Peyer's patch (tissue), 4 donors: ENCODE data around the gene DPEP1. TPM values are rescaled to one million over a fixed set of nuclear protein-coding genes. Genes with fewer than 3 reads are reported as not detected.

ENCODE experiments used
- DNase-seq, 3 donors: peaks; one replicate each; pipeline ENCODE4 v3.0.0-alpha.2; 2017 to 2019
- H3K27ac ChIP-seq, 4 donors: fragments of 200-600 bp; sonication (generic); one replicate each; pipeline ENCODE4 v1.5.1; 2016 to 2019
- H3K27me3 ChIP-seq, 2 donors: fragments of 200-600 bp; sonication (generic); one replicate each; pipeline ENCODE4 v1.5.1; 2019
- H3K36me3 ChIP-seq, 3 donors: fragments of 200-600 bp; sonication (generic); one replicate each; pipeline ENCODE4 v1.5.1; 2016 to 2019
- H3K4me1 ChIP-seq, 4 donors: fragments of 200-600 bp; sonication (generic); one replicate each; pipeline ENCODE4 v1.5.1; 2016 to 2019
- H3K4me3 ChIP-seq, 4 donors: fragments of 200-600 bp; sonication (generic); 1 replicate in 3 of 4; 2 replicates in 1 of 4; pipeline ENCODE4 v1.5.1; 2016 to 2019; ENCODE audit warnings: mild to moderate bottlenecking in 1 of 4
- H3K9me3 ChIP-seq, 4 donors: fragments of 200-600 bp; sonication (generic); one replicate each; pipeline ENCODE4 v1.5.1; 2016 to 2019; ENCODE audit warnings: mild to moderate bottlenecking in 1 of 4
- POLR2A ChIP-seq, 2 donors: fragments of 450-650 bp; IDR thresholded peaks; one replicate each; pipeline ENCODE4 v1.5.1; 2017; ENCODE audit warnings: antibody characterized with exemption in 2 of 2, mild to moderate bottlenecking in 2 of 2, moderate library complexity in 2 of 2
- total RNA-seq, 4 donors: library from RNA; depleted of rRNA; stranded (reverse); fragments of >200 nt; gene quantifications; one replicate each; pipeline ENCODE4 v1.1.0, GENCODE V29; 2016
- TF ChIP-seq, protein P1 (sequence below), 6 experiments: fragments of 450-650 bp in 4 of 6; fragments of 200-600 bp in 2 of 6; sonication (generic) in 1 of 6; IDR thresholded peaks; one replicate each; pipeline ENCODE4 v1.5.1; 2017 to 2019; ENCODE audit warnings: antibody characterized with exemption in 6 of 6, mild to moderate bottlenecking in 3 of 6, moderate library complexity in 1 of 6

DPEP1 gene
- total RNA-seq, 4 donors from 2014 or later: 272 to 3,324 (median 2,161) TPM

DNA sequence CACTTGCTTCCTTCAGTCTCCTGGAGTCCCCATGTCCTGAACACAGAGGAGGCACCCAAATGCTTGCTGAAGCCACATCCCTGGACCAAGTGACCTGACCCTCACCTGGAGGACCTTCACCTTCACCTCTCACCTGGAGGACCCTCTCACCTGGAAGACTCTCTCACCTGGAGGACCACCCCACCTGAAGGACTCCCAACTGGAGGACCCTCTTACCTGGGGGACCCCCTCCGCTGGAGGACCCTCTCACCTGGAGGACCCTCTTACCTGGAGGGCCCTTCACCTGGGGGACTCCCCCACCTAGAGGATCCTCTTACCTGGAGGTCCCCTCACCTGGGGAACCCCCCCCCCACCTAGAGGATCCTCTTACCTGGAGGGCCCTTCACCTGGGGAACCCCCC, 72.5 kb downstream of the DPEP1 start:
- H3K4me1 ChIP-seq: peaks cover 3 to 16% (median 8%) of the 10 kb centered on the region in 4 donors
- H3K36me3 ChIP-seq: peaks cover 0 to 14% (median 3%) of the 10 kb centered on the region in 3 donors
- no peak overlapping the region for H3K27ac ChIP-seq
- peak overlapping the region in 1 of 4 donors; percentile 88 for H3K4me3 ChIP-seq
- H3K27me3 ChIP-seq: no peaks in the 10 kb centered on the region
- DNase-seq: no peak
- no peak for TF ChIP-seq POLR2A (IDR thresholded peaks at IDR 0.05)
- TF ChIP-seq, protein P1, sequence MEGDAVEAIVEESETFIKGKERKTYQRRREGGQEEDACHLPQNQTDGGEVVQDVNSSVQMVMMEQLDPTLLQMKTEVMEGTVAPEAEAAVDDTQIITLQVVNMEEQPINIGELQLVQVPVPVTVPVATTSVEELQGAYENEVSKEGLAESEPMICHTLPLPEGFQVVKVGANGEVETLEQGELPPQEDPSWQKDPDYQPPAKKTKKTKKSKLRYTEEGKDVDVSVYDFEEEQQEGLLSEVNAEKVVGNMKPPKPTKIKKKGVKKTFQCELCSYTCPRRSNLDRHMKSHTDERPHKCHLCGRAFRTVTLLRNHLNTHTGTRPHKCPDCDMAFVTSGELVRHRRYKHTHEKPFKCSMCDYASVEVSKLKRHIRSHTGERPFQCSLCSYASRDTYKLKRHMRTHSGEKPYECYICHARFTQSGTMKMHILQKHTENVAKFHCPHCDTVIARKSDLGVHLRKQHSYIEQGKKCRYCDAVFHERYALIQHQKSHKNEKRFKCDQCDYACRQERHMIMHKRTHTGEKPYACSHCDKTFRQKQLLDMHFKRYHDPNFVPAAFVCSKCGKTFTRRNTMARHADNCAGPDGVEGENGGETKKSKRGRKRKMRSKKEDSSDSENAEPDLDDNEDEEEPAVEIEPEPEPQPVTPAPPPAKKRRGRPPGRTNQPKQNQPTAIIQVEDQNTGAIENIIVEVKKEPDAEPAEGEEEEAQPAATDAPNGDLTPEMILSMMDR (IDR thresholded peaks at IDR 0.05): no peak
- H3K9me3 ChIP-seq: no peaks in the 10 kb centered on the region

GRCh38 chr16:89686520-89687091, 73.2 kb downstream of the DPEP1 start, which contains the start of gene CDK10:
CDK10 (plus strand) TSS chr16:89686689; CDS start chr16:89686711, 22 bp downstream.
- peak within 1 kb of the TSS; percentile 76 to 88 (median 81) for H3K4me3 ChIP-seq
- H3K27me3 ChIP-seq: no peaks in the 10 kb centered on the region
- DNase-seq: peak; percentile 74 to 95 (median 95)
- H3K36me3 ChIP-seq: peaks cover 0 to 20% (median 3%) of the 10 kb centered on the region in 3 donors
- H3K9me3 ChIP-seq: no peaks in the 10 kb centered on the region
- peak within 1 kb of the TSS; percentile 82 to 93 (median 90) for H3K27ac ChIP-seq
- TF ChIP-seq POLR2A (IDR thresholded peaks at IDR 0.05): peak; percentile 43 to 80
- TF ChIP-seq, protein P1 (IDR thresholded peaks at IDR 0.05): no peak
- peaks cover 3 to 16% (median 8%) of the 10 kb centered on the region in 4 donors for H3K4me1 ChIP-seq

DNA sequence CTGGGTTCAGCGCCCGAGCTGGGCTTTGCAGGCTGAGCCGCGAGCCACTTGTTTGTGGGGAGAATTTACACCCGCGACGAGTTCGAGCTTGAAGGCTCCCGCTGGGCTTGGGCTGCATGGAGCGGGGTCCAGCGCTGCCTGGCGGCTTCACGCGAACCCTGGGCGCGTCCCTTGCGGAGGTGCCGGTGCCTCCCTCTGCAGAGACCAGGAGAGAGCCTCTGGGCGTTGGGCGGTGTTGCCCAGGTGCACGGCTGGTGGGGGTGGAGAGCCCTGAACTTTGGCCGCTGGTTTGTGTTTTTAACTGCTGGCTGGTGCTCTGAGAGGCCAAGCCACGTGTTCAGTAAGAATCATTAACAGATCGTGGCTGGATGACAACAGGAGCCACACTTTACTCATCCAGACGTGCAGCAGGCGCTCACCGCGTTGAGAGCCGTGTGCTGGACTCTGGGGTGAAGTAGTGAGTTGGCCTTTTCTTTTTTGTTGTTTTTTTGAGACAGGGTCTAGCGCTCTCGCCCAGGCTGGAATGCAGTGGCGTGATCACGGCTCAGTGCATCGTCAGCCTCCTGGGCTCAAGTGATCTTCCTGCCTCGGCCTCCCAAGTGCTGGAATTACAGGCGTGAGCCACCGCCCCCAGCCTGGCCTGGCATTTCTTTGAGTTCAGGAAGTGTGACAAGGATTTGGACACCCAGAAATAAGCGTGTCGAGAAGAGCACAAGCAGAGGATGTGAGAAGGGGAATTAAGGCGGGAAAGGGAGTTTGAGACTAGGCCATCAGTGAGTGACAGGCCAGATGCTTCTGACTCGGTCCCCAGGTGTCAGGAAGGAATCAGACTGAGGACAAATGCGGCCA, 73.9 kb downstream of the DPEP1 start:
- TF ChIP-seq POLR2A (IDR thresholded peaks at IDR 0.05): peak; percentile 90 to 92
- TF ChIP-seq, protein P1 (IDR thresholded peaks at IDR 0.05): peak in 2 of 6 experiments; percentile 2 to 9
- peaks cover 3 to 16% (median 8%) of the 10 kb centered on the region in 4 donors for H3K4me1 ChIP-seq
- H3K36me3 ChIP-seq: peaks cover 0 to 27% (median 3%) of the 10 kb centered on the region in 3 donors
- peak overlapping the region; percentile 76 to 88 (median 81) for H3K4me3 ChIP-seq
- no peaks in the 10 kb centered on the region for H3K9me3 ChIP-seq
- peak overlapping the region; percentile 82 to 93 (median 90) for H3K27ac ChIP-seq
- no peaks in the 10 kb centered on the region for H3K27me3 ChIP-seq
- DNase-seq: peak in 2 of 3 donors; percentile 90 to 93

Other genes starting within 250 kb of the DPEP1 start
- gene ANKRD11, start 123.1 kb upstream of the DPEP1 start, total RNA-seq: 100 to 1,000 TPM; 177 to 227 (median 211) TPM
- gene SPG7, start 105.2 kb upstream of the DPEP1 start, total RNA-seq: 100 to 1,000 TPM; 242 to 461 (median 378) TPM
- gene RPL13, start 53.0 kb upstream of the DPEP1 start, total RNA-seq: 1,000 to 10,000 TPM; 1,597 to 3,276 (median 2,603) TPM
- gene CPNE7, start 37.9 kb upstream of the DPEP1 start, total RNA-seq: 10 to 100 TPM in 3 of 4 donors, 1 to 10 TPM in 1; 7.4 to 48.7 (median 13.5) TPM
- 100 to 1,000 TPM in 3 of 4 donors, 10 to 100 TPM in 1; 88.3 to 246 (median 196) TPM for gene CHMP1A, start 44.1 kb downstream of the DPEP1 start, total RNA-seq
- 10 to 100 TPM; 13.9 to 76.7 (median 25.6) TPM for gene SPATA33, start 44.2 kb downstream of the DPEP1 start, total RNA-seq
- gene CDK10, start 73.0 kb downstream of the DPEP1 start, total RNA-seq: 100 to 1,000 TPM in 3 of 4 donors, 10 to 100 TPM in 1; 97.9 to 198 (median 158) TPM
- gene SPATA2L, start 88.1 kb downstream of the DPEP1 start, total RNA-seq: 10 to 100 TPM; 19.0 to 44.7 (median 36.7) TPM
- gene VPS9D1, start 107.3 kb downstream of the DPEP1 start, total RNA-seq: 10 to 100 TPM; 14.9 to 45.9 (median 27.9) TPM
- 100 to 1,000 TPM in 3 of 4 donors, 10 to 100 TPM in 1; 59.0 to 270 (median 125) TPM for gene ZNF276, start 107.9 kb downstream of the DPEP1 start, total RNA-seq
- 100 to 1,000 TPM in 1 of 4 donors, 10 to 100 TPM in 3; 19.4 to 187 (median 27.9) TPM for gene FANCA, start 203.0 kb downstream of the DPEP1 start, total RNA-seq
- 100 to 1,000 TPM in 3 of 4 donors, 10 to 100 TPM in 1; 45.5 to 147 (median 111) TPM for gene SPIRE2, start 214.8 kb downstream of the DPEP1 start, total RNA-seq